IPS-20b (cell line): ENCODE results near the gene STRN3.
"Not testable (repeated sequence)": the region's sequence is repeated elsewhere in the genome, so short reads cannot be mapped to it uniquely, and the experiment has no call there.

Source experiments
- H3K27ac ChIP-seq: one replicate; pipeline ENCODE4 v1.5.1; 2013; ENCODE audit warnings: low read length
- H3K27me3 ChIP-seq: 2 replicates; pipeline ENCODE4 v1.6.1; 2013; ENCODE audit warnings: mild to moderate bottlenecking, low read length, inconsistent platforms; ENCODE audit not compliant: insufficient read depth
- H3K36me3 ChIP-seq: 2 replicates; pipeline ENCODE4 v1.6.1; 2013; ENCODE audit warnings: low read depth, mild to moderate bottlenecking, inconsistent platforms, low read length, moderate library complexity; ENCODE audit not compliant: insufficient read depth
- H3K4me1 ChIP-seq: 2 replicates; pipeline ENCODE4 v1.6.1; 2013; ENCODE audit warnings: mild to moderate bottlenecking, control low read depth, inconsistent platforms, low read length, moderate library complexity; ENCODE audit not compliant: insufficient read depth
- H3K4me3 ChIP-seq: 2 replicates; pipeline ENCODE4 v1.5.1; 2013; ENCODE audit warnings: mild to moderate bottlenecking, low read length, inconsistent platforms
- H3K9ac ChIP-seq: 2 replicates; pipeline ENCODE4 v1.6.1; 2013; ENCODE audit warnings: low read depth, mild to moderate bottlenecking, inconsistent platforms, low read length, moderate library complexity
- H3K9me3 ChIP-seq: 2 replicates; pipeline ENCODE4 v1.6.1; 2013; ENCODE audit warnings: mild to moderate bottlenecking, low read depth, low read length, inconsistent platforms; ENCODE audit not compliant: insufficient read depth

The STRN3 gene

DNA sequence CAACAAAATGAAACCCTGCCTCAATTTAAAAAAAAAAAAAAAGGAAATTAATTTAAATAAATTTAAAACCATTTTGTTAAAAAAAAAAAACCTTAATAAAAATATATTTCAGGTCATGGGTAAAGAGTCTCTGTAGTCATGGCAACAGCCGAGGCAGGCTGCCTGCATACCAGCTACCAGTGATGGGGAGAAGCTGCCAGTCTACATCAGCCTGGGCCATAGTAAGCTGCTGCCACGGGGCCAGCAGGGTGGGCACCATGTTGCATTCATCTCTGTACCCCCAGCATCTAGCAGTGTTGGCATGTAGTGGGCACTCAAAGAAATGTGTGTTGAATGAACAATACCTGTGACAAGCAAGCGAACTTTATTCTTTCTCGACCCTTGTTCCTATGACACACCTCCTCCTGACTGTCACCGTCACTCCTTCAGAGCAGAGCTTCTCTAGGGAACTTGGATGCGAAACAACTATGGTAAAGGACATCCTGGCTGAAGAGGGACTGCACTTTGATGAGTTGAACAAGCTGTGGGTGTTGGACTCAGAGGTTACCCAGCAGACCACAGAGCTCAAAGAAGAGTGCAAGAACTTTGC, 8.0 kb downstream of the STRN3 start:
- Histone ChIP-seq H3K9ac (no peak overlapping the region), H3K27me3 (no peaks in the 10 kb centered on the region), H3K4me1 (no peaks in the 10 kb centered on the region), H3K9me3 (no peaks in the 10 kb centered on the region), H3K27ac (no peak overlapping the region), H3K4me3 (no peak overlapping the region), H3K36me3 (peaks cover 22% of the 10 kb centered on the region)

DNA sequence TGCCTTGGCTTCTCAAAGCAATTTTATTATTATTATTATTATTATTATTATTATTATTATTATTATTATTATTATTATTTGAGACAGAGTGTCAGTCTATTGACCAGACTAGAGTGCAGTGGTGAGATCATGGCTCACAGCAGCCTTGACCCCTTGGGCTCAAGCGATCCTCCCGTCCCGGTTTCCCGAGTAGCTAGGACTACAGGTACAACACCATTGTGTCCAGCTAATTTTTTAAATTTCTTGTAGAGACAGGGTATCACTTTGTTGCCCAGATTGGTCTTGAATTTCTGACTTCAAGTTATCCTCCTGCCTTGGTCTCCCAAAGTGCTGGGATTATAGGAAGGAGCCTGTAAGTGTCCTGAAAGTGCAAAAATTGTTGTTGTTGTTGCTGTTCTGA, 12.3 kb downstream of the STRN3 start:
- no peaks in the 10 kb centered on the region for H3K27me3 ChIP-seq
- H3K4me1 ChIP-seq = no peaks in the 10 kb centered on the region
- no peak overlapping the region for H3K4me3 ChIP-seq
- no peak overlapping the region for H3K27ac ChIP-seq
- no peaks in the 10 kb centered on the region for H3K9me3 ChIP-seq
- H3K9ac ChIP-seq = no peak overlapping the region
- H3K36me3 ChIP-seq = peaks cover 15% of the 10 kb centered on the region

- H3K4me1 ChIP-seq = no peaks in the 10 kb centered on the region
- no peaks in the 10 kb centered on the region for H3K9me3 ChIP-seq
- no peak overlapping the region for H3K9ac ChIP-seq
- peaks cover 11% of the 10 kb centered on the region for H3K36me3 ChIP-seq
- H3K27ac ChIP-seq = no peak overlapping the region
- H3K4me3 ChIP-seq = no peak overlapping the region
- no peaks in the 10 kb centered on the region for H3K27me3 ChIP-seq
These were observed 15.2 kb downstream of the STRN3 start for GRCh38 chr14:31010935-31011334.

DNA sequence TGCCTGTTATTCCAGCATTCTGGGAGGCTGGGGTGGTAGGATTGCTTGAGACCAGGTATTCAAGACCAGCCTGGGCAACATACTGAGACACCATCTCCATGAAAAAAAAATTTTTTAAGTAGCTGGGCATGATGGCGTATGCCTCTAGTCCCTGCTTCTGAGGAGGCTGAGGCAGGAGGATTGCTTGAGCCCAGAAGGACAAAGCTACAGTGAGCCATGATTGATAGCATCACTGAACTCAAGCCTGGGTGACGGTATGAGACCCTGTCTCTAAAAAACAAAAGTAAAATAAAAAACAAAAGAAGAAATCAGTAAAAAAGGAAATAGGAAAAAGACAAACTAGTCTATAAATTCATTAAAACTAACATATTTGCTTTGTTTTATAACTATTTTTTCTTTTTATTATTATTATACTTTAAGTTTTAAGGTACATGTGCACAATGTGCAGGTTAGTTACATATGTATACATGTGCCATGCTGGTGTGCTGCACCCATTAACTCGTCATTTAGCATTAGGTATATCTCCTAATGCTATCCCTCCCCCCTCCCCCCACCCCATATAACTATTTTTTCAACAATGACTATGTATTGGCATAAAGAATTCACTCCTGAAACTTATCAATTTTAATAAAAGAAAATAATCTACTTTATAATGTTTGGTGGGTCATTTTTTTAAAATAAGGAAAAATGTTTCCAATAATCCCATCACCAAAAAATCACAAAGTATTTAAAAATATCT, 16.2 kb downstream of the STRN3 start:
- H3K4me1 ChIP-seq = peaks cover 6% of the 10 kb centered on the region; the same call in 1 of the 2 replicates
- H3K36me3 ChIP-seq = peaks cover 11% of the 10 kb centered on the region
- H3K9me3 ChIP-seq = no peaks in the 10 kb centered on the region
- H3K4me3 ChIP-seq = no peak overlapping the region
- H3K27ac ChIP-seq = no peak overlapping the region
- H3K27me3 ChIP-seq = no peaks in the 10 kb centered on the region
- no peak overlapping the region for H3K9ac ChIP-seq

DNA sequence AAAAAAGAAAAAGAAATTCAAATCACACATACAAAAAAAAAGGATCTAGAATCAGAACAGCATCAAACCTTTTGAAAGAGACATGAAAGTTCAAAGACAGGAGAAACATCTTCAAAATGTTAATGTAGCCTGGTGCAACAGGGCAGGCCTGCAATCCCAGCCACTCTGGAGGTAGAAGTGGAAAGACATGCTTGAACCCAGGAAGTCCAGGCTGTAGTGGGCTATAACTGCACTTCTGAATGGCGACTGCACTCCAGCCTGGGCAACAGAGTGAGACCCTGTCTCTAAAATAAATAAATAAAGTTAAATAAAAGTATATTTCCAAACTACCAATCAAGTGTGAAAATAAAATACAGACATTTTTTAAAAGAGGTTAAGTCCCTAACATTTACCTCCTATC, 19.5 kb downstream of the STRN3 start:
- Histone ChIP-seq H3K27me3 (no peaks in the 10 kb centered on the region), H3K9ac (no peak overlapping the region), H3K36me3 (peaks cover 4% of the 10 kb centered on the region; the same call in 1 of the 2 replicates), H3K4me1 (peaks cover 6% of the 10 kb centered on the region; the same call in 1 of the 2 replicates), H3K27ac (no peak overlapping the region), H3K9me3 (no peaks in the 10 kb centered on the region), H3K4me3 (no peak overlapping the region)

DNA sequence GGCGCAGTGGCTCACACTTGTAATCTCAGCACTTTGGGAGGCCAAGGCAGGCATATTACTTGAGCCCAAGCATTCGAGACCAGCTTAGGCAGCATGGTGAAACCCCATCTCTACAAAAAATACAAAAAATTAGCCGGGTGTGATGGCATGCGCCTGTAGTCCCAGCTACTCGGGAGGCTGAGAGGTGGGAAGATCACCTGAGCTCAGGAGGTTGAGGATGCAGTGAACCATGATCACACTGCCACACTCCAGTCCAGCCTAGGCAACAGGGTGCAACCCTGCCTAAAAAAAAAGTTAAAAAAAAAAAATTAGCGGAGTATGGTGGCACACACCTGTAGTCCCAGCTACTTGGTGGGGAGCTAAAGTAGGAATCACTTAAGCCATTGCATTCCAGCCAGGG, 22.2 kb downstream of the STRN3 start:
- not testable (repeated sequence) for H3K36me3 ChIP-seq, H3K27ac ChIP-seq, H3K9ac ChIP-seq, H3K27me3 ChIP-seq, H3K4me3 ChIP-seq, H3K9me3 ChIP-seq
- H3K4me1 ChIP-seq = peaks cover 13% of the 10 kb centered on the region; the same call in 1 of the 2 replicates

GRCh38 chr14:31003284-31003683, 22.9 kb downstream of the STRN3 start:
- H3K27me3 ChIP-seq = no peaks in the 10 kb centered on the region
- H3K4me1 ChIP-seq = peaks cover 18% of the 10 kb centered on the region
- no peak overlapping the region for H3K27ac ChIP-seq
- H3K36me3 ChIP-seq = peaks cover 4% of the 10 kb centered on the region; the same call in 1 of the 2 replicates
- H3K9me3 ChIP-seq = no peaks in the 10 kb centered on the region
- H3K9ac ChIP-seq = no peak overlapping the region
- H3K4me3 ChIP-seq = no peak overlapping the region

GRCh38 chr14:31001339-31001658, 24.9 kb downstream of the STRN3 start:
- H3K9ac ChIP-seq = no peak overlapping the region
- H3K27ac ChIP-seq = no peak overlapping the region
- H3K36me3 ChIP-seq = no peaks in the 10 kb centered on the region; the same call in 1 of the 2 replicates
- H3K9me3 ChIP-seq = no peaks in the 10 kb centered on the region
- no peak overlapping the region for H3K4me3 ChIP-seq
- no peaks in the 10 kb centered on the region for H3K27me3 ChIP-seq
- H3K4me1 ChIP-seq = peaks cover 33% of the 10 kb centered on the region

- no peaks in the 10 kb centered on the region for H3K27me3 ChIP-seq
- H3K9ac ChIP-seq = no peak overlapping the region
- peaks cover 37% of the 10 kb centered on the region for H3K4me1 ChIP-seq
- H3K27ac ChIP-seq = peak overlapping the region; percentile 31
- no peaks in the 10 kb centered on the region for H3K9me3 ChIP-seq
- peak overlapping the region; percentile 45 for H3K4me3 ChIP-seq
- no peaks in the 10 kb centered on the region; the same call in 1 of the 2 replicates for H3K36me3 ChIP-seq
These were observed 25.4 kb downstream of the STRN3 start for GRCh38 chr14:31000629-31001338.

GRCh38 chr14:30999038-30999773, 27.0 kb downstream of the STRN3 start:
- H3K9ac ChIP-seq = no peak overlapping the region
- H3K27ac ChIP-seq = no peak overlapping the region
- no peaks in the 10 kb centered on the region for H3K27me3 ChIP-seq
- H3K4me1 ChIP-seq = peaks cover 42% of the 10 kb centered on the region
- H3K4me3 ChIP-seq = no peak overlapping the region
- no peaks in the 10 kb centered on the region for H3K9me3 ChIP-seq
- no peaks in the 10 kb centered on the region for H3K36me3 ChIP-seq

GRCh38 chr14:30998100-30998706, 28.0 kb downstream of the STRN3 start:
- peak overlapping the region; percentile 12 for H3K27ac ChIP-seq
- no peaks in the 10 kb centered on the region for H3K36me3 ChIP-seq
- H3K4me3 ChIP-seq = no peak overlapping the region
- H3K27me3 ChIP-seq = no peaks in the 10 kb centered on the region
- no peaks in the 10 kb centered on the region for H3K9me3 ChIP-seq
- H3K9ac ChIP-seq = peak overlapping the region; percentile 4; the same call in 1 of the 2 replicates
- peaks cover 42% of the 10 kb centered on the region for H3K4me1 ChIP-seq
